DOHH2 (cell line): Measurements from ENCODE around the gene TBL1XR1.
A peak's percentile ranks its signal among the peaks of the same experiment; 100 is the strongest.

Experiments used
- H3F3A ChIP-seq: fragments of 200-600 bp; sonication (generic), shearing (Covaris generic); 2 replicates; pipeline ENCODE4 v1.6.0; 2016; ENCODE audit warnings: antibody characterized with exemption, mild to moderate bottlenecking; ENCODE audit not compliant: control insufficient read depth, insufficient read depth
- H3K27ac ChIP-seq: fragments of 200-600 bp; sonication (generic); 2 replicates; pipeline ENCODE4 v1.5.1; 2014; ENCODE audit warnings: low read depth, mild to moderate bottlenecking, low read length, moderate library complexity
- H3K27me3 ChIP-seq: fragments of 200-600 bp; sonication (generic); 2 replicates; pipeline ENCODE4 v1.6.1; 2014; ENCODE audit warnings: mild to moderate bottlenecking, low read length, mixed read lengths; ENCODE audit not compliant: control insufficient read depth
- H3K36me3 ChIP-seq: fragments of 200-600 bp; sonication (generic); 2 replicates; pipeline ENCODE4 v1.6.1; 2014; ENCODE audit warnings: mild to moderate bottlenecking, low read length, moderate library complexity, mixed read lengths; ENCODE audit not compliant: control insufficient read depth
- H3K4me1 ChIP-seq: fragments of 200-600 bp; sonication (generic); 2 replicates; pipeline ENCODE4 v1.6.1; 2014; ENCODE audit warnings: mild to moderate bottlenecking, low read length, mixed read lengths; ENCODE audit not compliant: control insufficient read depth
- H3K4me2 ChIP-seq: fragments of 200-600 bp; sonication (generic); 2 replicates; pipeline ENCODE4 v1.6.0; 2014; ENCODE audit warnings: mild to moderate bottlenecking, low read length, moderate library complexity
- H3K4me3 ChIP-seq: fragments of 200-600 bp; sonication (generic); 2 replicates; pipeline ENCODE4 v1.5.1; 2014; ENCODE audit warnings: mild to moderate bottlenecking, low read length, mixed read lengths
- H3K79me2 ChIP-seq: fragments of 200-600 bp; sonication (generic); 2 replicates; pipeline ENCODE4 v1.6.1; 2014; ENCODE audit warnings: mild to moderate bottlenecking, low read length, mixed read lengths; ENCODE audit not compliant: control insufficient read depth
- H3K9me2 ChIP-seq: fragments of 200-600 bp; sonication (generic); replicated peaks from 2 replicates; pipeline ENCODE4 v1.6.1; 2014; ENCODE audit warnings: mild to moderate bottlenecking, low read length, mixed read lengths; ENCODE audit not compliant: control insufficient read depth
- H3K9me3 ChIP-seq: fragments of 200-600 bp; sonication (generic); 2 replicates; pipeline ENCODE4 v1.6.1; 2014; ENCODE audit warnings: antibody characterized with exemption, low read length, mixed read lengths; ENCODE audit not compliant: control insufficient read depth, insufficient read depth
- H4K20me1 ChIP-seq: fragments of 200-600 bp; sonication (generic); 2 replicates; pipeline ENCODE4 v1.6.0; 2014; ENCODE audit warnings: low read depth, mild to moderate bottlenecking, antibody characterized with exemption, low read length, moderate library complexity; ENCODE audit not compliant: control insufficient read depth, insufficient read depth
- EZH2phosphoT487 ChIP-seq: fragments of 200-600 bp; sonication (generic); IDR thresholded peaks from 2 replicates; pipeline ENCODE4 v1.6.1; 2017; ENCODE audit warnings: borderline replicate concordance, mild to moderate bottlenecking, antibody characterized with exemption, low read length, moderate library complexity, mixed read lengths
- TF ChIP-seq, protein P1 (sequence below): fragments of 200-600 bp; sonication (generic); IDR thresholded peaks from one replicate; pipeline ENCODE4 v1.5.1; 2014; ENCODE audit warnings: antibody characterized with exemption, mild to moderate bottlenecking, low read depth, low read length; ENCODE audit not compliant: poor library complexity, severe bottlenecking

TBL1XR1 gene

DNA sequence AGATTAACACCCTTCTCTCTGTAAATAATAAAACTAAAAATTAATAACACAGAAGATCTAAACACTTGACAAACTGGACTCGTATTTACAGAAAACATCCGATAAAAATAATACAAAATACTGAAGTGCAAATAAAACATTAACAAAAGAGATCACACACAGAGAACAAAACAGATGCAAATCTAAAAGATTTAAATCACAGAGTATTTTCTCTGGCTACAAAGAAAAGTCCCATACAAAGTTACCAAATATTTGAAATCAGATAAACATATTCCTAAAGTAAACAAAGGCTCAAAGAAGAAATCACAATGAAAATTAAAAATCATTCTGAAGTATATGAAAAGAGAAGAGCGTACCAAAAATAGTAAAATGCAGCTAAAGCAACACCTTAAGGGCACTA is 42.5 kb downstream of the TBL1XR1 start:
- no peak for TF ChIP-seq EZH2phosphoT487
- TF ChIP-seq, protein P1, sequence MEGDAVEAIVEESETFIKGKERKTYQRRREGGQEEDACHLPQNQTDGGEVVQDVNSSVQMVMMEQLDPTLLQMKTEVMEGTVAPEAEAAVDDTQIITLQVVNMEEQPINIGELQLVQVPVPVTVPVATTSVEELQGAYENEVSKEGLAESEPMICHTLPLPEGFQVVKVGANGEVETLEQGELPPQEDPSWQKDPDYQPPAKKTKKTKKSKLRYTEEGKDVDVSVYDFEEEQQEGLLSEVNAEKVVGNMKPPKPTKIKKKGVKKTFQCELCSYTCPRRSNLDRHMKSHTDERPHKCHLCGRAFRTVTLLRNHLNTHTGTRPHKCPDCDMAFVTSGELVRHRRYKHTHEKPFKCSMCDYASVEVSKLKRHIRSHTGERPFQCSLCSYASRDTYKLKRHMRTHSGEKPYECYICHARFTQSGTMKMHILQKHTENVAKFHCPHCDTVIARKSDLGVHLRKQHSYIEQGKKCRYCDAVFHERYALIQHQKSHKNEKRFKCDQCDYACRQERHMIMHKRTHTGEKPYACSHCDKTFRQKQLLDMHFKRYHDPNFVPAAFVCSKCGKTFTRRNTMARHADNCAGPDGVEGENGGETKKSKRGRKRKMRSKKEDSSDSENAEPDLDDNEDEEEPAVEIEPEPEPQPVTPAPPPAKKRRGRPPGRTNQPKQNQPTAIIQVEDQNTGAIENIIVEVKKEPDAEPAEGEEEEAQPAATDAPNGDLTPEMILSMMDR = no peak
- no peaks in the 10 kb centered on the region for H3K9me3 ChIP-seq
- H3K9me2 ChIP-seq = no peaks in the 10 kb centered on the region
- H3K4me1 ChIP-seq = peaks cover 33% of the 10 kb centered on the region
- H3K79me2 ChIP-seq = peaks cover 100% of the 10 kb centered on the region
- no peaks in the 10 kb centered on the region for H3F3A ChIP-seq
- peaks cover 41% of the 10 kb centered on the region for H4K20me1 ChIP-seq
- H3K27me3 ChIP-seq = no peaks in the 10 kb centered on the region
- no peak overlapping the region for H3K4me2 ChIP-seq
- peaks cover 13% of the 10 kb centered on the region for H3K36me3 ChIP-seq
- H3K4me3 ChIP-seq = no peak overlapping the region
- no peak overlapping the region for H3K27ac ChIP-seq

DNA sequence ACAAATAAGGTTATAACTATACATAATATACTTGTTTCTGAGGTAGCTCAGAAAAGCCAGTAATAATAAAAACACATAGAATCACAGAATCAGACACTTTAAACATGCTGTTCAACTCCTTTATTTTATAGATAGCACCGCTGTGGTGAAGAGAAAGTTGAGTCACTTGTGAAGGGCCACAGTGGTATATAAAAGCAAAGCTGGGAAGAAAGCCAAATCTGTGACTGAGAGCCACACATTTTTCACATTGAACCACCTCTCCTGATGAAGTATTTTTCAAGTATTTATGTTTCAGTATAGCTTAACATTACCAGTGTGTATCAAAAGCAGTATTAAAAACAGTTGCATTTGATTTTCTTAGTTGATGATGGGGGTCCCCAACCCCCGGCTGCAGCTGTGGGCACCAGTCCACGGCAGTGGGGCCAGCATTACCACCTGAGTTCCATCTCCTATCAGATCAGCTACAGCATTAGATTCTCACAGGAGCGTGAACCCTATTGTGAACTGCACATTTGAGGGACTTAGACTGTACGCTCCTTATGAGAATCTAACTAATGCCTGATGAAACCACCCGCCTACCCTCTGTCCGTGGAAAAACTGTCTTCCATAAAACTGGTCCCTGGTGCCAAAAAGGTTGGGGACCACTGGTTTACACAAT is 46.2 kb downstream of the TBL1XR1 start:
- no peak for TF ChIP-seq EZH2phosphoT487
- TF ChIP-seq, protein P1 = no peak
- no peaks in the 10 kb centered on the region for H3K9me3 ChIP-seq
- H3K9me2 ChIP-seq = no peaks in the 10 kb centered on the region
- no peak overlapping the region for H3K4me3 ChIP-seq
- peak overlapping the region; percentile 10; the same call in 1 of the 2 replicates for H3K4me2 ChIP-seq
- peaks cover 62% of the 10 kb centered on the region for H3K4me1 ChIP-seq
- no peaks in the 10 kb centered on the region for H3F3A ChIP-seq
- no peaks in the 10 kb centered on the region for H3K27me3 ChIP-seq
- peaks cover 8% of the 10 kb centered on the region for H3K36me3 ChIP-seq
- peaks cover 33% of the 10 kb centered on the region for H4K20me1 ChIP-seq
- no peak overlapping the region for H3K27ac ChIP-seq
- peaks cover 100% of the 10 kb centered on the region for H3K79me2 ChIP-seq

DNA sequence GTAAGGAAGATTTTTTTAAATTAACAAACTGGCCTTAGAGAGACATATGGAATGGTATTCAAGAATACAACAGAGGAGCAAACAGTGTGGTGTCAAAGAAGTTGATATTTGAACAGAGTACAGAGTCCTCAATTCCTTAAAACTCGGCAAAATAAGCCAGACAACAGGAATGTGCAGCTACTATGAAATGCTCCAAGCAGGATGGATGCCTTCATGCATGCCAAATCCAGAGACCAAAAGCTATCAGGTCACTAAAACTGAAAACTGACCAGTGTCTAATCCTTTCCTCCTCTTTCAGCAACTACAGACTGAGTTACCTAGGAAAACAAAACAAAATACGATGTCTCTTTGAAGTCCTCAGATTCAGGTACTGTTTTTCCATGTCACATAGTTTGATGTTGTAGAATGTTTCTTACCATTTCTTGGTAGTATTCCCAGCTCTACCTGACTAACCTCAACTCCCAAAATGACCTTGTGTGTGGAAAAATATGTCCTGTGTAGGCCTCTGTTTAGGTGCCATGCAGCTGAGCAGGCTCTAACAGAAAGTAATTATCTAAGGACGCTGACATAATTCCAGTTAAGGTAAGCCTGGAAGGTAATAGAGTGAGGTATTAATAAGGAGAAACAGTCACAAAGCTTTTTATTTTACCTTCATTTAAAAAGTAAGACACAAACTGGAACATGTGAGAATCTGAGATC is 46.9 kb downstream of the TBL1XR1 start:
- H3F3A ChIP-seq = no peaks in the 10 kb centered on the region
- peaks cover 100% of the 10 kb centered on the region for H3K79me2 ChIP-seq
- no peak overlapping the region for H3K4me3 ChIP-seq
- peaks cover 16% of the 10 kb centered on the region for H3K36me3 ChIP-seq
- no peaks in the 10 kb centered on the region for H3K27me3 ChIP-seq
- H3K4me2 ChIP-seq = peak overlapping the region; percentile 0
- H4K20me1 ChIP-seq = peaks cover 40% of the 10 kb centered on the region
- no peaks in the 10 kb centered on the region for H3K9me2 ChIP-seq
- TF ChIP-seq, protein P1 = no peak
- no peak for TF ChIP-seq EZH2phosphoT487
- no peak overlapping the region for H3K27ac ChIP-seq
- peaks cover 69% of the 10 kb centered on the region for H3K4me1 ChIP-seq
- no peaks in the 10 kb centered on the region for H3K9me3 ChIP-seq
